ENCODE results near the gene DACT1. TPM values are rescaled to one million over a fixed set of nuclear protein-coding genes. Genes with fewer than 3 reads are reported as not detected.
A peak's percentile ranks its signal among the peaks of the same experiment; 100 is the strongest.

The DACT1 gene
- total and polyA plus RNA-seq, 4 experiments from 2014 or later = 1.1 to 8.0 (median 1.6) TPM

DNA sequence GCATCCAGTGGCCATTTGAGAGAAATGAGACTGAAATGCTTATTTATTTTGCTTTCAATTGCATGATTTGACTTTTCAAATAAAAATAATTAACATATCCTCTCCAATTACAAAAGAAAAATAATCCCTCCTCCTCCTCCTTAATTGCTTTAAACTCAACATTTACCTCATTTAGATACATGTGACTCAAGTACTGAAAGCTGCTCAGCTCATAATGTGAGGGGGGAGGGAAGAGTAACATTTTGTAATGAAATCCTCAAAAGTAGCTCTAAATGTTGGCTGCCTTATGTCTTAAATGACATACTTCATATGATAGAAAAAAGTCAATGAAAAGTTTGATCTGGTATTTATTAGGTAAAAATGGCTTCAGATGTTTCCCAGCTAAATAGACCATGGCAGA lies 29.0 kb downstream of the DACT1 start:
- Mint-ChIP-seq H3K4me1 (peaks cover 0 to 6% (median 6%) of the 10 kb centered on the region in 4 donors), H3K27me3 (peaks cover 0 to 6% of the 10 kb centered on the region in 2 donors), H3K9me3 (no peaks in the 10 kb centered on the region), H3K36me3 (no peaks in the 10 kb centered on the region), H3K27ac (no peak overlapping the region), H3K4me3 (no peak overlapping the region)
- no peak for DNase-seq
- H3K36me3 ChIP-seq (ENCODE audit: insufficient read depth, low read length) = no peaks in the 10 kb centered on the region
- H3K4me1 ChIP-seq (ENCODE audit: insufficient read depth, low read length) = no peaks in the 10 kb centered on the region
- H3K27ac ChIP-seq (ENCODE audit: low read depth, low read length) = no peak overlapping the region
- H3K27me3 ChIP-seq (ENCODE audit: insufficient read depth, low read length) = no peaks in the 10 kb centered on the region
- H3K9me3 ChIP-seq (ENCODE audit: control insufficient read depth in 1 of 2, low read length in 2 of 2) = no peaks in the 10 kb centered on the region
- POLR2A ChIA-PET (ENCODE audit: partially characterized antibody) = no interaction called here
- no peak overlapping the region for H3K4me3 ChIP-seq (ENCODE audit: low read length in 2 of 2)
- intact Hi-C loops (cut with micrococcal nuclease) = no loop called here
- CTCF ChIA-PET (ENCODE audit: partially characterized antibody) = no interaction called here

GRCh38 chr14:58667900-58668299 lies 30.1 kb downstream of the DACT1 start:
- no peak overlapping the region for H3K27ac ChIP-seq (ENCODE audit: low read depth, low read length)
- Mint-ChIP-seq H3K4me3 (no peak overlapping the region), H3K27ac (no peak overlapping the region), H3K27me3 (peaks cover 0 to 4% of the 10 kb centered on the region in 2 donors), H3K9me3 (no peaks in the 10 kb centered on the region), H3K4me1 (no peaks in the 10 kb centered on the region), H3K36me3 (no peaks in the 10 kb centered on the region)
- H3K9me3 ChIP-seq (ENCODE audit: control insufficient read depth in 1 of 2, low read length in 2 of 2) = no peaks in the 10 kb centered on the region
- POLR2A ChIA-PET (ENCODE audit: partially characterized antibody) = no interaction called here
- no peaks in the 10 kb centered on the region for H3K4me1 ChIP-seq (ENCODE audit: insufficient read depth, low read length)
- no peaks in the 10 kb centered on the region for H3K36me3 ChIP-seq (ENCODE audit: insufficient read depth, low read length)
- CTCF ChIA-PET (ENCODE audit: partially characterized antibody) = no interaction called here
- intact Hi-C loops (cut with micrococcal nuclease) = no loop called here
- DNase-seq = no peak
- H3K4me3 ChIP-seq (ENCODE audit: low read length in 2 of 2) = no peak overlapping the region
- H3K27me3 ChIP-seq (ENCODE audit: insufficient read depth, low read length) = no peaks in the 10 kb centered on the region

GRCh38 chr14:58668848-58669480 lies 31.2 kb downstream of the DACT1 start:
- Histone ChIP-seq H3K27me3 (ENCODE audit: insufficient read depth, low read length) (no peaks in the 10 kb centered on the region), H3K27ac (ENCODE audit: low read depth, low read length) (no peak overlapping the region), H3K36me3 (ENCODE audit: insufficient read depth, low read length) (no peaks in the 10 kb centered on the region), H3K9me3 (ENCODE audit: control insufficient read depth in 1 of 2, low read length in 2 of 2) (no peaks in the 10 kb centered on the region), H3K4me1 (ENCODE audit: insufficient read depth, low read length) (no peaks in the 10 kb centered on the region), H3K4me3 (ENCODE audit: low read length in 2 of 2) (no peak overlapping the region)
- Mint-ChIP-seq H3K36me3 (no peaks in the 10 kb centered on the region), H3K9me3 (no peaks in the 10 kb centered on the region), H3K4me1 (no peaks in the 10 kb centered on the region), H3K27ac (no peak overlapping the region), H3K4me3 (peak overlapping the region in 1 of 8 donors; percentile 4), H3K27me3 (peaks cover 0 to 8% of the 10 kb centered on the region in 2 donors)
- no peak for DNase-seq
- ChIA-PET POLR2A (ENCODE audit: partially characterized antibody) (no interaction called here), CTCF (ENCODE audit: partially characterized antibody) (no interaction called here)
- intact Hi-C loops (cut with micrococcal nuclease) = no loop called here

GRCh38 chr14:58669556-58670200 lies 31.9 kb downstream of the DACT1 start:
- intact Hi-C loops (cut with micrococcal nuclease) = no loop called here
- Mint-ChIP-seq H3K4me1 (no peaks in the 10 kb centered on the region), H3K27ac (no peak overlapping the region), H3K4me3 (no peak overlapping the region), H3K36me3 (no peaks in the 10 kb centered on the region), H3K9me3 (no peaks in the 10 kb centered on the region), H3K27me3 (peaks cover 0 to 8% of the 10 kb centered on the region in 2 donors)
- no peaks in the 10 kb centered on the region for H3K4me1 ChIP-seq (ENCODE audit: insufficient read depth, low read length)
- H3K4me3 ChIP-seq (ENCODE audit: low read length in 2 of 2) = no peak overlapping the region
- DNase-seq = no peak
- H3K27ac ChIP-seq (ENCODE audit: low read depth, low read length) = no peak overlapping the region
- POLR2A ChIA-PET (ENCODE audit: partially characterized antibody) = no interaction called here
- no peaks in the 10 kb centered on the region for H3K36me3 ChIP-seq (ENCODE audit: insufficient read depth, low read length)
- no peaks in the 10 kb centered on the region for H3K9me3 ChIP-seq (ENCODE audit: control insufficient read depth in 1 of 2, low read length in 2 of 2)
- no peaks in the 10 kb centered on the region for H3K27me3 ChIP-seq (ENCODE audit: insufficient read depth, low read length)
- CTCF ChIA-PET (ENCODE audit: partially characterized antibody) = no interaction called here

- H3K9me3 ChIP-seq (ENCODE audit: control insufficient read depth in 1 of 2, low read length in 2 of 2) = no peaks in the 10 kb centered on the region
- CTCF ChIA-PET (ENCODE audit: partially characterized antibody) = no interaction called here
- H3K4me1 ChIP-seq (ENCODE audit: insufficient read depth, low read length) = no peaks in the 10 kb centered on the region
- POLR2A ChIA-PET (ENCODE audit: partially characterized antibody) = no interaction called here
- no peak overlapping the region for H3K4me3 ChIP-seq (ENCODE audit: low read length in 2 of 2)
- H3K4me3 Mint-ChIP-seq = no peak overlapping the region
- H3K4me1 Mint-ChIP-seq = no peaks in the 10 kb centered on the region
- H3K27ac Mint-ChIP-seq = no peak overlapping the region
- H3K27me3 ChIP-seq (ENCODE audit: insufficient read depth, low read length) = no peaks in the 10 kb centered on the region
- H3K36me3 ChIP-seq (ENCODE audit: insufficient read depth, low read length) = no peaks in the 10 kb centered on the region
- intact Hi-C loops (cut with micrococcal nuclease) = no loop called here
- H3K9me3 Mint-ChIP-seq = no peaks in the 10 kb centered on the region
- no peaks in the 10 kb centered on the region for H3K36me3 Mint-ChIP-seq
- no peak for DNase-seq
- no peak overlapping the region for H3K27ac ChIP-seq (ENCODE audit: low read depth, low read length)
- H3K27me3 Mint-ChIP-seq = peaks cover 0 to 7% of the 10 kb centered on the region in 2 donors
Measured at GRCh38 chr14:58671024-58671423, 33.3 kb downstream of the DACT1 start.

DNA sequence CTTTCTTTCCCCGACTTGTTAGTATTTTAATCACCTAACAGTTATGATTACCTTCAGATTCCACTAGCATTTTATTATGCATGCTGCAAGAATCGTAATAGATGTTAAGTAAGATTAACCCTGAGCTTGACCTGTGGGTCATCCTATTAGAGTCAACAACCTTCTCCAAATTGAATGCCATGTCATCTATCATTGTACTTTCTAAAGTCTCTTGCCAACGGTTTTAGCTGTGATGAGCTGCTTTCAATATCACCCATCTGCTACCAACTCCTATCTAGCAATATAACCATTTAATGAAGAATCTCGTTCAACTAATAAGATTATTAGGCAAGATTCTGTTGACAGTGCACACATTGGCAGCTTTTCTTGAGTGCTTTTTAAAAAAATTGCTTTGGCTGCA lies 33.7 kb downstream of the DACT1 start:
- Histone ChIP-seq H3K27ac (ENCODE audit: low read depth, low read length) (no peak overlapping the region), H3K9me3 (ENCODE audit: control insufficient read depth in 1 of 2, low read length in 2 of 2) (no peaks in the 10 kb centered on the region), H3K4me3 (ENCODE audit: low read length in 2 of 2) (no peak overlapping the region), H3K27me3 (ENCODE audit: insufficient read depth, low read length) (no peaks in the 10 kb centered on the region), H3K4me1 (ENCODE audit: insufficient read depth, low read length) (no peaks in the 10 kb centered on the region), H3K36me3 (ENCODE audit: insufficient read depth, low read length) (no peaks in the 10 kb centered on the region)
- H3K9me3 Mint-ChIP-seq = no peaks in the 10 kb centered on the region
- intact Hi-C loops (cut with micrococcal nuclease) = no loop called here
- no peak overlapping the region for H3K4me3 Mint-ChIP-seq
- H3K27ac Mint-ChIP-seq = no peak overlapping the region
- no peak for DNase-seq
- CTCF ChIA-PET (ENCODE audit: partially characterized antibody) = no interaction called here
- no peaks in the 10 kb centered on the region for H3K36me3 Mint-ChIP-seq
- peaks cover 0 to 7% of the 10 kb centered on the region in 2 donors for H3K27me3 Mint-ChIP-seq
- POLR2A ChIA-PET (ENCODE audit: partially characterized antibody) = no interaction called here
- H3K4me1 Mint-ChIP-seq = no peaks in the 10 kb centered on the region

GRCh38 chr14:58673722-58674121 lies 36.0 kb downstream of the DACT1 start:
- Histone ChIP-seq H3K4me1 (ENCODE audit: insufficient read depth, low read length) (no peaks in the 10 kb centered on the region), H3K36me3 (ENCODE audit: insufficient read depth, low read length) (no peaks in the 10 kb centered on the region), H3K27ac (ENCODE audit: low read depth, low read length) (no peak overlapping the region), H3K27me3 (ENCODE audit: insufficient read depth, low read length) (no peaks in the 10 kb centered on the region), H3K9me3 (ENCODE audit: control insufficient read depth in 1 of 2, low read length in 2 of 2) (no peaks in the 10 kb centered on the region), H3K4me3 (ENCODE audit: low read length in 2 of 2) (no peak overlapping the region)
- POLR2A ChIA-PET (ENCODE audit: partially characterized antibody) = no interaction called here
- DNase-seq = no peak
- CTCF ChIA-PET (ENCODE audit: partially characterized antibody) = no interaction called here
- no peaks in the 10 kb centered on the region for H3K9me3 Mint-ChIP-seq
- no peak overlapping the region for H3K4me3 Mint-ChIP-seq
- H3K27ac Mint-ChIP-seq = no peak overlapping the region
- H3K4me1 Mint-ChIP-seq = no peaks in the 10 kb centered on the region
- intact Hi-C loops (cut with micrococcal nuclease) = no loop called here
- no peaks in the 10 kb centered on the region for H3K36me3 Mint-ChIP-seq
- H3K27me3 Mint-ChIP-seq = peaks cover 0 to 7% of the 10 kb centered on the region in 2 donors

Data from CD4-positive, alpha-beta memory T cell (primary cell).